Ectodermal cell (in vitro differentiated cells): Measurements from ENCODE around the gene ADAT1.

Experiments used
- H3K27ac ChIP-seq: 2 replicates; pipeline ENCODE4 v1.7.0; 2013; ENCODE audit warnings: mild to moderate bottlenecking, low read depth, low read length; ENCODE audit not compliant: insufficient read depth, poor library complexity, severe bottlenecking
- H3K27me3 ChIP-seq: 2 replicates; pipeline ENCODE4 v1.7.0; 2013; ENCODE audit warnings: mild to moderate bottlenecking, low read length; ENCODE audit not compliant: insufficient read depth, control insufficient read depth, poor library complexity, severe bottlenecking
- H3K36me3 ChIP-seq: one replicate; pipeline ENCODE4 v1.7.0; 2013; ENCODE audit warnings: low read length; ENCODE audit not compliant: control insufficient read depth, insufficient read depth
- H3K4me1 ChIP-seq: one replicate; pipeline ENCODE4 v1.7.0; 2013; ENCODE audit warnings: low read length; ENCODE audit not compliant: control insufficient read depth, insufficient read depth
- H3K4me3 ChIP-seq: 2 replicates; pipeline ENCODE4 v1.7.0; 2013; ENCODE audit warnings: low read depth, low read length, control low read depth; ENCODE audit not compliant: insufficient read depth
- H3K9me3 ChIP-seq: 2 replicates; pipeline ENCODE4 v1.7.0; 2013; ENCODE audit warnings: mild to moderate bottlenecking, low read length, moderate library complexity; ENCODE audit not compliant: control insufficient read depth
- WGBS, 2 experiments: methylation state at CpG; one replicate each; pipeline ENCODE4 v1.1.7; 2013; ENCODE audit warnings: missing lambda C conversion rate in 2 of 2; 5-methylcytosine and 5-hydroxymethylcytosine counted together

ADAT1 gene

DNA sequence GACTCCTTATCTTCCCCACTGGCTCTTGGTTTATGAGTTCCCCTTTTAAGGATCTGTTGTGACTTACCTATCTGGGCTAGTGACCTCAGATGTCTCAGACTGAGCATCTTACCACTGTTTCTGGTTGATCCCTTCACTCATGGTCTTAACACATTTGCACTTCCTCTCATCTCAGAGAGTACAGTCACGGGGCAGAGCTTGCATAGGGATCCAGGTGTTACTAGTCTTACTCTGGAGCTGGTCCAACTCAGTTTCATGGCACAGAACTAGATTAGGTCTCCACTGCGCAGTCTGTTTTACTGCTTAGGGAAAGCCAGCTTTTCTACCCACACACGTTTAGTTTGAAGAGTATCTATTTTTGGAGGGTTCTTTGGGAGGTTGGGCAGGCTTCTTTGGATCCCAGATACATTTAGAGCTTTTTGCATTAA, 46.7 kb downstream of the ADAT1 start:
- Histone ChIP-seq H3K4me3 (no peak overlapping the region), H3K27me3 (no peaks in the 10 kb centered on the region), H3K27ac (no peak overlapping the region), H3K36me3 (peaks cover 26% of the 10 kb centered on the region), H3K4me1 (no peaks in the 10 kb centered on the region), H3K9me3 (no peaks in the 10 kb centered on the region)
- WGBS, 2 experiments, result 88 to 89% methylated on average over 3 of the region's 3 CpGs

GRCh38 chr16:75575958-75576357, 47.1 kb downstream of the ADAT1 start:
- H3K27me3 ChIP-seq, result no peaks in the 10 kb centered on the region
- no peak overlapping the region for H3K4me3 ChIP-seq
- H3K27ac ChIP-seq, result no peak overlapping the region
- no peaks in the 10 kb centered on the region for H3K9me3 ChIP-seq
- WGBS, 2 experiments, result 79 to 80% methylated on average over 3 of the region's 3 CpGs
- no peaks in the 10 kb centered on the region for H3K4me1 ChIP-seq
- peaks cover 28% of the 10 kb centered on the region for H3K36me3 ChIP-seq

GRCh38 chr16:75573955-75574354, 49.1 kb downstream of the ADAT1 start:
- peaks cover 36% of the 10 kb centered on the region for H3K36me3 ChIP-seq
- no peak overlapping the region for H3K4me3 ChIP-seq
- 95 to 97% methylated on average over 5 of the region's 5 CpGs for WGBS, 2 experiments
- no peak overlapping the region for H3K27ac ChIP-seq
- H3K27me3 ChIP-seq, result no peaks in the 10 kb centered on the region
- H3K9me3 ChIP-seq, result no peaks in the 10 kb centered on the region
- no peaks in the 10 kb centered on the region for H3K4me1 ChIP-seq

GRCh38 chr16:75572864-75573542, 50.1 kb downstream of the ADAT1 start:
- Histone ChIP-seq H3K27ac (no peak overlapping the region), H3K9me3 (no peaks in the 10 kb centered on the region), H3K4me3 (no peak overlapping the region), H3K4me1 (no peaks in the 10 kb centered on the region), H3K36me3 (peaks cover 42% of the 10 kb centered on the region), H3K27me3 (no peaks in the 10 kb centered on the region)
- 97% methylated on average over 3 of the region's 3 CpGs for WGBS, 2 experiments

DNA sequence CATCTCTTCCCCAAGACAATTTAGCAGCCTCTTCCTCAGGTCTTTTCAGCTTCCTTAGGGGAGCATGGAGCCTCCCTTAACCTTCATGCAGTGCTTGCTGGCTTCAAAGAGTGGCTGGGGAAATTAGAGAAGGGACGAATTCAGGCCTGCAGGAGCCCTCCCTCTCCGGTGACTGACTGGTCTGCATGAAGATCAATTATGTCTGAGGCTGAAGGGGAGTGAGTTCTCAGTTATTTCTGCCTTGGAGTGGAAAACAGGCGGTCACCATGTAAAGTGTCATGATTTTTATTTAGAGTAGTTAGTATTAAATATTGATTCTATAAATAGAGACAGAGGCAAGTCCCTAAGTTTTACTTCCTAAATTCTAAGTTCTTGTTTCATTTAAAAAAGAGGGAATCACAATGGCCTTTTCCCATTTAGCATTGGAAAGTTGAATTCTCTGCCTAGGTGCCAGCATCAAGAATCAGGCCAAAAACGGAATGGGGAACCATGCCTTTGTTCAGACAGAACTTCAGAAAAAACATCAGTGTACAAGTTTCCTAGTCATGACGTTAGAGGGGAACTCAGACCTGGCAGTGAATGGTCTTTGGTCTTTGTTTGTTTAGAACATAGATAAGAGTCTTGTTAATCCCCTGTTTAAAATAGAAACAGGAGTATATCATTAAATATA, 52.5 kb downstream of the ADAT1 start:
- 94% methylated on average over 5 of the region's 5 CpGs for WGBS, 2 experiments
- Histone ChIP-seq H3K4me1 (no peaks in the 10 kb centered on the region), H3K27me3 (no peaks in the 10 kb centered on the region), H3K27ac (no peak overlapping the region), H3K4me3 (no peak overlapping the region), H3K36me3 (peaks cover 43% of the 10 kb centered on the region), H3K9me3 (no peaks in the 10 kb centered on the region)

DNA sequence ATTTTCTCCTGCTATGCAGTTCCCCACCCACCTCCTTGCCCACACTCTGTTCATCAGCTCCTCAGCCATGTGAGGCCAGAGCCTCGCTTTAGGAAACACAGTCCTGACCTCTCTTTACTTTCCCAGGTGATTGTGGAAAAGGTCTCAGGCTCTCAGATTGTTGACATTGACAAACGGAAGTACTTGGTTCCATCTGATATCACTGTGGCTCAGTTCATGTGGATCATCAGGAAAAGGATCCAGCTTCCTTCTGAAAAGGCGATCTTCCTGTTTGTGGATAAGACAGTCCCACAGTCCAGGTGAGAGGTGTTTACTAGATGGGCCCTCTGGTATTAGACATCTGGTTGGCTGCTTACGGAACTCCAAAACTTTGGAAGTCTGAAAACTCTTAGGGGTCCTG, 55.2 kb downstream of the ADAT1 start:
- no peak overlapping the region for H3K27ac ChIP-seq
- H3K36me3 ChIP-seq, result peaks cover 32% of the 10 kb centered on the region

DNA sequence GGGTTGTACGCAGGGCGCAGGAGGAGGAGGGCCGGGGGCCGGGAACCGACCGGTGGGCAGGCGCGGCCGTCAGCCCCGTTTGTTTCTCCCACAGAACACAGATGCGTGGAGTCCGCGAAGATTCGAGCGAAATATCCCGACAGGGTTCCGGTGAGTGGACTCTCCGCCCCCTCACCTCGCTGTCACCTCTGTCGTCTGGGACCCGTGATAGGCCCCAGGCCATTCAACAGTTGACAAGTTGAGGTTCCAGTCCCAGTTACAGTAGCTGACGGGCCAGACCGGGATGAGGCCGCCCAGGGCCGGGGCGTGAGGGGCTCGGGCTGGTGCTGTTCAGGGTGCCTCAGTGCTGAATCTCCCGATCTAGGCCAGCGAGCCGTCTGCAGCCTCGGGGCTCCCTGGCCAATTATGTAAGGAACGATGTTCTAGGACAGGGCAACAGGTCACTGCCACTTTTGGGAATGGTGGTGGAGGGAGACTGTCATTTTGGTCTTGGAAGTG, 56.3 kb downstream of the ADAT1 start:
- Histone ChIP-seq H3K4me3 (peak overlapping the region; percentile 70), H3K9me3 (no peaks in the 10 kb centered on the region), H3K27me3 (no peaks in the 10 kb centered on the region), H3K27ac (no peak overlapping the region), H3K36me3 (peaks cover 24% of the 10 kb centered on the region), H3K4me1 (no peaks in the 10 kb centered on the region)
- WGBS, 2 experiments, result 10 to 11% methylated on average over 32 of the region's 32 CpGs

More for the DNA sequence above, 55.2 kb downstream of the ADAT1 start:
- H3K4me3 ChIP-seq, result no peak overlapping the region
- WGBS, 2 experiments, result 96 to 97% methylated on average over 4 of the region's 4 CpGs
- H3K9me3 ChIP-seq, result no peaks in the 10 kb centered on the region
- no peaks in the 10 kb centered on the region for H3K4me1 ChIP-seq
- no peaks in the 10 kb centered on the region for H3K27me3 ChIP-seq

DNA sequence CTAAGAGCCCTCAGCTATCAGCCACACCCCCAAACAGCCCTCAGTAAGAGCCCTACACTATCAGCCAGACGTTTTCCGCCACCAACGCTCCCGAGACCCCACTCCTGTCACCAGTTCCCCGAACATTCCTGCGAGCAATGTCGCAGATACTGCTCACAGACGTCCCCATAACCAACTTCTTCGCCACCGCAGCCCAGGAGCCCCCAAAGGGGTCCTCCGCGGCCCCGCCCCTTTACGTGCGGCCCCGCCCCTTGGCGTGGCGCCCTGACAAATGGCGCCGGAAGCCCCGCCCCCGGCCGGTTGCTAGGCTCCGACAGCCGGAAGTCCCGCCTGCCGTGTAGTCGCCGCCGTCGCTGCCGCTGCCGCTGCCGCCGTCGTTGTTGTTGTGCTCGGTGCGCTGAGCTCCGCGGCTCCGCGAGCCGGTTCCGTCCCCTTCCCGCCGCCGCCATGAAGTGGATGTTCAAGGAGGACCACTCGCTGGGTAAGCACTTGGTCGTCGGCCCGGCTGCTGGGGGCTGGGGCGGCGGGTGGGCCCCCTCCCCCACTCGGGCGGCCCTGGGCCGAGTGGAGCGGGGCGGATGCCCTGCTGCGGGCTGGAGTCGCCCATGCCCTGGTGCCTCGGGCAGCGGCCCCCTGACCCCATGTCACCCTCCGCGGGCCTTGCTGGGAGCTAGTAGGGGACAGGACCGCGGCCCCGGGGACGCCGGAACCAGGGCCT, 56.9 kb downstream of the ADAT1 start, which contains the start of gene GABARAPL2:
GABARAPL2 (plus strand) TSS at position 340 of the 718 bp plus-strand sequence; CDS start at position 448, 108 bp downstream.
- WGBS, 2 experiments, result 0% methylated on average over 69 of the region's 69 CpGs

DNA sequence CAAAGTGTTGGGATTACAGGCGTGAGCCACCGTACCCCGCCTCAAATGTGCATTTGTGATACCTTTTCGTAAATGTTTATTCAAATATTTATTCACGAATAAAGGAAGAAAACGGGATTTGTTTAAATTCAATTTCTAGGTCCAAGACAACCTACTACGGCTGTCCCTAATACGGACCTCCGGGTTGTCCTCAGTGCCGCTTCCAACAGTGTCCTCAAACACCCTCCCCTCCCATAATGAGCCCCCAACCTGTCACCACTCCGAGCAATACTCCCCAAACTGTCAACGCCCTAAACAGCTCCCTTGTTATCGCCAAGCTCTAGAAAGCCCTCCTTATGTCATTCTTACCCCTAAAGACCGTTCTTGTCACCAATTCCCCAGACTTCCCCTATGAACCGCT, 57.4 kb downstream of the ADAT1 start:
- no peaks in the 10 kb centered on the region for H3K4me1 ChIP-seq
- H3K4me3 ChIP-seq, result peak overlapping the region; percentile 70
- H3K9me3 ChIP-seq, result no peaks in the 10 kb centered on the region
- 26 to 31% methylated on average over 15 of the region's 15 CpGs for WGBS, 2 experiments
- peaks cover 19% of the 10 kb centered on the region for H3K36me3 ChIP-seq
- H3K27me3 ChIP-seq, result no peaks in the 10 kb centered on the region
- H3K27ac ChIP-seq, result no peak overlapping the region

More for the DNA sequence above, 56.9 kb downstream of the ADAT1 start, which contains the start of gene GABARAPL2:
- H3K36me3 ChIP-seq, result peaks cover 24% of the 10 kb centered on the region
- no peaks in the 10 kb centered on the region for H3K27me3 ChIP-seq
- H3K27ac ChIP-seq, result no peak within 1 kb of the TSS
- no peaks in the 10 kb centered on the region for H3K4me1 ChIP-seq
- H3K4me3 ChIP-seq, result peak within 1 kb of the TSS; percentile 70
- no peaks in the 10 kb centered on the region for H3K9me3 ChIP-seq
